ENCODE measurements around the gene MANEA. TPM values are rescaled to one million over a fixed set of nuclear protein-coding genes. Genes with fewer than 3 reads are reported as not detected.
"Not testable (repeated sequence)": the region's sequence is repeated elsewhere in the genome, so short reads cannot be mapped to it uniquely, and the experiment has no call there.

The MANEA gene
- total and polyA plus RNA-seq, 2 of the 13 experiments (the other 11 are each of a cell fraction or from before 2014, with no cell fraction given) = 10.0 to 10.9 TPM

GRCh38 chr6:95581073-95581472 is 3.7 kb downstream of the MANEA start:
- H3K9ac ChIP-seq (ENCODE audit: insufficient read depth, low read depth, low read length) = no peak overlapping the region
- FAIRE-seq (no peak), DNase-seq (ENCODE audit: low spot score) (no peak), ATAC-seq (no peak)
- peaks cover 5% of the 10 kb centered on the region; the same call in 1 of the 2 replicates for H3K9me3 ChIP-seq (ENCODE audit: low read length)
- no peak overlapping the region for H3K4me3 ChIP-seq (replicated peaks in 1 of 3; ENCODE audit: insufficient read depth in 1 of 3, low read depth in 2 of 3, low read length in 3 of 3)
- no TSS peak for BruUV-seq (replicated peaks)
- no peak overlapping the region for H3K27ac ChIP-seq (ENCODE audit: extremely low read length, insufficient read depth, low read length)
- intact Hi-C loops (cut with micrococcal nuclease; ENCODE audit: unreplicated experiment) = no loop called here
- H3K4me2 ChIP-seq (ENCODE audit: low read depth, low read length) = no peak overlapping the region
- no peaks in the 10 kb centered on the region for H3K36me3 ChIP-seq (replicated peaks in 1 of 2; ENCODE audit: control insufficient read depth in 1 of 2, insufficient read depth in 2 of 2, low read length in 2 of 2)
- peaks cover 21% of the 10 kb centered on the region for H3K4me1 ChIP-seq (ENCODE audit: insufficient read depth, low read length)
- in situ Hi-C loops (cut with HindIII; ENCODE audit: extremely low pct_ligation_motif_present, low pct_unique_long_range_greater_than_20kb) = loop anchor here (25.0 kb wide), 1 partner anchor 281 kb away; no protein-coding TSS in a partner anchor
- H2AFZ ChIP-seq (ENCODE audit: low read length) = no peak overlapping the region
- ChIA-PET POLR2A (no interaction called here), CTCF (ENCODE audit: low intra/inter-chr PET ratio, low total read pairs) (no interaction called here)
- no peaks in the 10 kb centered on the region; a peak in 1 of 5 replicates for H3K27me3 ChIP-seq (ENCODE audit: control insufficient read depth in 1 of 2, insufficient read depth in 2 of 2, low read length in 2 of 2)
- peaks cover 17% of the 10 kb centered on the region for H3K79me2 ChIP-seq (ENCODE audit: insufficient read depth, low read length)
- H4K20me1 ChIP-seq (ENCODE audit: insufficient read depth, low read length) = no peaks in the 10 kb centered on the region
- no peak for TF ChIP-seq ZFP41 (CRISPR knock-in tag; IDR thresholded peaks at IDR 0.05; ENCODE audit: borderline replicate concordance)
- no peak for TF ChIP-seq JDP2 (CRISPR knock-in tag; IDR thresholded peaks at IDR 0.05; ENCODE audit: borderline replicate concordance)
- TF ChIP-seq NFRKB (IDR thresholded peaks at IDR 0.05) = no peak
- no peak for TF ChIP-seq CENPT (CRISPR knock-in tag; IDR thresholded peaks at IDR 0.05; ENCODE audit: low read depth)
- TF ChIP-seq ZSCAN31 (CRISPR knock-in tag; IDR thresholded peaks at IDR 0.05; ENCODE audit: low read depth) = no peak
- TF ChIP-seq IRX3 (CRISPR knock-in tag; IDR thresholded peaks at IDR 0.05; ENCODE audit: borderline replicate concordance, low read depth) = no peak
- TF ChIP-seq FOXK1 (CRISPR knock-in tag; IDR thresholded peaks at IDR 0.05; ENCODE audit: borderline replicate concordance, low read depth) = no peak

GRCh38 chr6:95584226-95584625 is 6.9 kb downstream of the MANEA start:
- intact Hi-C loops (cut with micrococcal nuclease; ENCODE audit: unreplicated experiment); BruUV-seq (replicated peaks); H3K79me2 ChIP-seq (ENCODE audit: insufficient read depth, low read length); FAIRE-seq; H3K9me3 ChIP-seq (ENCODE audit: low read length); H3K4me3 ChIP-seq (replicated peaks in 1 of 3; ENCODE audit: insufficient read depth in 1 of 3, low read depth in 2 of 3, low read length in 3 of 3); POLR2A ChIA-PET; H4K20me1 ChIP-seq (ENCODE audit: insufficient read depth, low read length); H3K4me1 ChIP-seq (ENCODE audit: insufficient read depth, low read length); H3K4me2 ChIP-seq (ENCODE audit: low read depth, low read length); H3K27ac ChIP-seq (ENCODE audit: extremely low read length, insufficient read depth, low read length); H3K36me3 ChIP-seq (replicated peaks in 1 of 2; ENCODE audit: control insufficient read depth in 1 of 2, insufficient read depth in 2 of 2, low read length in 2 of 2); H3K27me3 ChIP-seq (ENCODE audit: control insufficient read depth in 1 of 2, insufficient read depth in 2 of 2, low read length in 2 of 2); H2AFZ ChIP-seq (ENCODE audit: low read length); ATAC-seq; CTCF ChIA-PET (ENCODE audit: low intra/inter-chr PET ratio, low total read pairs); H3K9ac ChIP-seq (ENCODE audit: insufficient read depth, low read depth, low read length); DNase-seq (ENCODE audit: low spot score): not testable (repeated sequence)
- in situ Hi-C loops (cut with HindIII; ENCODE audit: extremely low pct_ligation_motif_present, low pct_unique_long_range_greater_than_20kb) = loop anchor here (25.0 kb wide), 1 partner anchor 278 kb away; no protein-coding TSS in a partner anchor
- 97% methylated on average over 9 of the region's 9 CpGs for WGBS (ENCODE audit: low lambda C conversion rate)

All from HepG2 (cell line).